IMR-90 (cell line): ENCODE results near the gene MCTP1. TPM values are rescaled to one million over a fixed set of nuclear protein-coding genes. Genes with fewer than 3 reads are reported as not detected.

Experiments used
- ATAC-seq: fragments of 200-7000 bp; cut with Tn5 transposase; 2 replicates; pipeline ENCODE4 v1.9.1; 2020; ENCODE audit warnings: low read depth, mild to moderate bottlenecking, moderate library complexity
- BruUV-seq: library from RNA; stranded (reverse); fragments of 400-500 nt; replicated peaks from 2 replicates; lab custom pipeline; 2021; lab: Mats Ljungman, UMichigan
- CTCF ChIA-PET: fragments of 300-600 bp; formaldehyde crosslinking; extraction: SDS; loops from one replicate; lab custom pipeline; 2021; ENCODE audit warnings: antibody characterized with exemption; lab: Yijun Ruan, JAX
- POLR2A ChIA-PET: fragments of 300-600 bp; sonication (Branson Sonifier 250); formaldehyde crosslinking; loops from one replicate; lab custom pipeline; 2022; ENCODE audit warnings: antibody characterized with exemption; ENCODE audit not compliant: unreplicated experiment; lab: Charles Lee
- DNase-seq: peaks from one replicate; pipeline ENCODE4 v3.0.0; 2013
- H2AFZ ChIP-seq: replicated peaks from 2 replicates; pipeline ENCODE3; 2013; ENCODE audit warnings: low read length, mild to moderate bottlenecking; ENCODE audit not compliant: poor library complexity
- H2AK5ac ChIP-seq: 2 replicates; pipeline ENCODE4 v1.6.1; 2013; ENCODE audit warnings: low read depth, low read length, inconsistent platforms
- H2AK9ac ChIP-seq: replicated peaks from 2 replicates; pipeline ENCODE3; 2013; ENCODE audit warnings: mild to moderate bottlenecking, low read depth, low read length, moderate library complexity; ENCODE audit not compliant: poor library complexity
- H2BK120ac ChIP-seq: 2 replicates; pipeline ENCODE4 v1.6.1; 2013; ENCODE audit warnings: low read depth, low read length, inconsistent platforms
- H2BK15ac ChIP-seq: 3 replicates; pipeline ENCODE4 v1.6.1; 2013; ENCODE audit warnings: low read depth, low read length, inconsistent platforms
- H2BK20ac ChIP-seq: 2 replicates; pipeline ENCODE4 v1.6.1; 2013; ENCODE audit warnings: low read depth, mild to moderate bottlenecking, inconsistent platforms, low read length, moderate library complexity
- H2BK5ac ChIP-seq: 2 replicates; pipeline ENCODE4 v1.6.1; 2013; ENCODE audit warnings: mild to moderate bottlenecking, low read depth, low read length, inconsistent platforms; ENCODE audit not compliant: poor library complexity, severe bottlenecking
- H3K14ac ChIP-seq: replicated peaks from 2 replicates; pipeline ENCODE4 v1.6.1; 2013; ENCODE audit warnings: low read depth, low read length, inconsistent platforms
- H3K18ac ChIP-seq: 2 replicates; pipeline ENCODE4 v1.6.1; 2013; ENCODE audit warnings: low read depth, low read length, control low read depth
- H3K23ac ChIP-seq: 2 replicates; pipeline ENCODE4 v1.6.1; 2013; ENCODE audit warnings: low read depth, low read length, inconsistent platforms
- H3K27ac ChIP-seq: 2 replicates; pipeline ENCODE4 v1.5.1; 2013; ENCODE audit warnings: mild to moderate bottlenecking, control low read depth, low read length; ENCODE audit not compliant: insufficient read depth
- H3K27me3 ChIP-seq: 2 replicates; pipeline ENCODE4 v1.6.1; 2013; ENCODE audit warnings: low read length; ENCODE audit not compliant: control insufficient read depth, insufficient read depth
- H3K36me3 ChIP-seq: 2 replicates; pipeline ENCODE4 v1.6.1; 2013; ENCODE audit warnings: low read length, mixed read lengths; ENCODE audit not compliant: control insufficient read depth, insufficient read depth
- H3K4ac ChIP-seq: 2 replicates; pipeline ENCODE4 v1.6.1; 2013; ENCODE audit warnings: low read depth, low read length, inconsistent platforms
- H3K4me1 ChIP-seq: 2 replicates; pipeline ENCODE4 v1.6.1; 2013; ENCODE audit warnings: low read length, mixed read lengths; ENCODE audit not compliant: control insufficient read depth, insufficient read depth
- H3K4me2 ChIP-seq: 2 replicates; pipeline ENCODE4 v1.6.1; 2013; ENCODE audit warnings: low read depth, mild to moderate bottlenecking, control low read depth, low read length, moderate library complexity
- H3K4me3 ChIP-seq: 2 replicates; pipeline ENCODE4 v1.5.1; 2013; ENCODE audit warnings: low read depth, mild to moderate bottlenecking, control low read depth, low read length, moderate library complexity; ENCODE audit not compliant: insufficient read depth
- H3K56ac ChIP-seq: 2 replicates; pipeline ENCODE4 v1.6.1; 2013; ENCODE audit warnings: low read length, inconsistent platforms; ENCODE audit not compliant: insufficient read depth; ENCODE audit errors: extremely low read depth
- H3K79me1 ChIP-seq, 2 experiments: 2 replicates each; pipeline ENCODE4 v1.6.1; 2013; ENCODE audit warnings: low read length in 2 of 2, inconsistent platforms in 1 of 2, low read depth in 1 of 2
- H3K9ac ChIP-seq: 2 replicates; pipeline ENCODE4 v1.6.1; 2013; ENCODE audit warnings: low read depth, low read length, control low read depth
- H3K9me1 ChIP-seq: 2 replicates; pipeline ENCODE4 v1.6.1; 2013; ENCODE audit warnings: low read length, inconsistent platforms; ENCODE audit not compliant: insufficient read depth
- H3K9me3 ChIP-seq: 2 replicates; pipeline ENCODE4 v1.6.1; 2013; ENCODE audit warnings: low read length; ENCODE audit not compliant: control insufficient read depth, insufficient read depth
- H4K20me1 ChIP-seq: 2 replicates; pipeline ENCODE4 v1.6.1; 2013; ENCODE audit warnings: low read length, inconsistent platforms; ENCODE audit not compliant: insufficient read depth
- H4K5ac ChIP-seq: 2 replicates; pipeline ENCODE4 v1.6.1; 2013; ENCODE audit warnings: mild to moderate bottlenecking, low read depth, low read length, control low read depth
- H4K8ac ChIP-seq, 2 experiments: 2 replicates each; pipeline ENCODE4 v1.6.1; 2013; ENCODE audit warnings: low read depth in 2 of 2, low read length in 2 of 2, control low read depth in 1 of 2, inconsistent platforms in 1 of 2
- H4K91ac ChIP-seq: 2 replicates; pipeline ENCODE4 v1.6.1; 2013; ENCODE audit warnings: low read depth, low read length, inconsistent platforms; ENCODE audit not compliant: insufficient read depth
- BHLHE40 ChIP-seq: fragments of 150-350 bp; IDR thresholded peaks from 2 replicates; pipeline ENCODE4 v1.6.1; 2016; ENCODE audit warnings: mild to moderate bottlenecking, low read depth, low read length
- CHD1 ChIP-seq: IDR thresholded peaks from 2 replicates; pipeline ENCODE4 v1.6.1; 2012; ENCODE audit warnings: low read depth, low read length, improper control_type of control experiment
- FOS ChIP-seq: fragments of 150-350 bp; IDR thresholded peaks from 2 replicates; pipeline ENCODE4 v1.6.1; 2016; ENCODE audit warnings: low read depth, low read length
- MAZ ChIP-seq: IDR thresholded peaks from 2 replicates; pipeline ENCODE4 v1.6.1; 2012; ENCODE audit warnings: low read depth, mild to moderate bottlenecking, low read length, improper control_type of control experiment, moderate library complexity, borderline replicate concordance
- MXI1 ChIP-seq: IDR thresholded peaks from 2 replicates; pipeline ENCODE4 v1.6.1; 2012; ENCODE audit warnings: low read depth, mild to moderate bottlenecking, low read length, moderate library complexity, borderline replicate concordance
- NFE2L2 ChIP-seq: fragments of 150-350 bp; IDR thresholded peaks from 2 replicates; pipeline ENCODE4 v1.6.1; 2016; ENCODE audit warnings: low read depth, mild to moderate bottlenecking, low read length
- RAD21 ChIP-seq: IDR thresholded peaks from 2 replicates; pipeline ENCODE4 v1.6.1; 2012; ENCODE audit warnings: low read length, improper control_type of control experiment
- RCOR1 ChIP-seq: IDR thresholded peaks from 2 replicates; pipeline ENCODE4 v1.6.1; 2012; ENCODE audit warnings: mild to moderate bottlenecking, low read length, improper control_type of control experiment; ENCODE audit not compliant: insufficient replicate concordance
- RFX5 ChIP-seq: IDR thresholded peaks from 2 replicates; pipeline ENCODE4 v1.8.0; 2012; ENCODE audit warnings: low read depth, mild to moderate bottlenecking, low read length, moderate library complexity
- SMC3 ChIP-seq: fragments of 150-350 bp; IDR thresholded peaks from 2 replicates; pipeline ENCODE4 v1.6.1; 2016; ENCODE audit warnings: low read depth, mild to moderate bottlenecking, antibody characterized with exemption, low read length, moderate library complexity
- WGBS, 2 experiments: methylation state at CpG; one replicate each; pipeline versions ENCODE4 v1.1.5 to v1.1.7; 2013; ENCODE audit warnings: missing lambda C conversion rate in 2 of 2; ENCODE audit not compliant: insufficient read length in 1 of 2; ENCODE audit errors: extremely low coverage in 2 of 2; 5-methylcytosine and 5-hydroxymethylcytosine counted together
- dilution Hi-C: fragments of 300-500 bp; cut with HindIII; formaldehyde crosslinking; loops from one replicate; pipeline ENCODE4 v1.14.3; 2018; ENCODE audit warnings: low sequenced_read_pairs; ENCODE audit not compliant: unreplicated experiment
- in situ Hi-C: fragments of 300-500 bp; cut with MboI; formaldehyde crosslinking; loops from 3 replicates; pipeline ENCODE4 v1.14.3; 2019; ENCODE audit warnings: low sequenced_read_pairs, inconsistent platforms, mixed read lengths
- intact Hi-C: fragments of 100-400 bp; cut with micrococcal nuclease; formaldehyde crosslinking; loops from 2 replicates; pipeline ENCODE4 v1.10.0; 2022
- polyA plus RNA-seq, 3 experiments: library from polyadenylated mRNA; depleted of rRNA; stranded (reverse); fragments of >200 nt; gene quantifications; 2 replicates each; pipeline ENCODE4 v1.2.3, GENCODE V29; 2012; ENCODE audit warnings: low replicate concordance in 1 of 3
- total RNA-seq: library from RNA; depleted of rRNA; stranded (reverse); fragments of >200 nt; gene quantifications from 2 replicates; pipeline ENCODE4 v1.2.3, GENCODE V29; 2012
- TF ChIP-seq, protein P1 (sequence below): fragments of 150-350 bp; IDR thresholded peaks from 2 replicates; pipeline ENCODE4 v1.6.1; 2017; ENCODE audit warnings: mild to moderate bottlenecking, antibody characterized with exemption, low read length, low read depth
- TF ChIP-seq, protein P2 (sequence below): fragments of 150-350 bp; IDR thresholded peaks from 2 replicates; pipeline ENCODE4 v1.6.1; 2016; ENCODE audit warnings: low read depth, mild to moderate bottlenecking, low read length, moderate library complexity, borderline replicate concordance

Gene MCTP1
- total and polyA plus RNA-seq, 2 of the 4 experiments (the other 2 are of a cell fraction) = 0.21 TPM; not detected in 1

- Histone ChIP-seq H3K9me3 (no peaks in the 10 kb centered on the region), H3K4me2 (no peak overlapping the region), H2AK5ac (no peak overlapping the region), H4K91ac (no peak overlapping the region), H3K36me3 (no peaks in the 10 kb centered on the region), H3K4me1 (no peaks in the 10 kb centered on the region), H2BK15ac (no peak overlapping the region), H2AK9ac (no peak overlapping the region), H2AFZ (no peak overlapping the region), H4K5ac (no peak overlapping the region), H4K8ac (no peak overlapping the region), H3K27ac (no peak overlapping the region), H3K4ac (no peak overlapping the region), H3K56ac (no peak overlapping the region), H4K20me1 (no peaks in the 10 kb centered on the region), H3K27me3 (no peaks in the 10 kb centered on the region), H3K18ac (no peak overlapping the region), H2BK120ac (no peak overlapping the region), H3K23ac (no peak overlapping the region), H3K9me1 (no peaks in the 10 kb centered on the region), H3K4me3 (no peak overlapping the region), H2BK20ac (no peak overlapping the region), H3K9ac (no peak overlapping the region), H2BK5ac (no peak overlapping the region), H3K79me1 (no peaks in the 10 kb centered on the region), H3K14ac (no peak overlapping the region)
- POLR2A ChIA-PET = interaction anchor here (0.6 kb wide), 1 partner anchor 10 kb away, joined by 3 read pairs; no protein-coding TSS in a partner anchor
- intact Hi-C loops (no loop called here), in situ Hi-C loops (no loop called here), dilution Hi-C loops (no loop called here)
- ATAC-seq (no peak), DNase-seq (no peak)
- BruUV-seq = no TSS peak
- no CpG with 5 or more reads among the region's 3 CpGs for WGBS, 2 experiments
- CTCF ChIA-PET = no interaction called here
- no peak for TF ChIP-seq SMC3
- no peak for TF ChIP-seq MAZ
- no peak for TF ChIP-seq RCOR1
- no peak for TF ChIP-seq RFX5
- no peak for TF ChIP-seq BHLHE40
- TF ChIP-seq RAD21 = no peak
- no peak for TF ChIP-seq NFE2L2
- no peak for TF ChIP-seq FOS
- TF ChIP-seq, protein P1, sequence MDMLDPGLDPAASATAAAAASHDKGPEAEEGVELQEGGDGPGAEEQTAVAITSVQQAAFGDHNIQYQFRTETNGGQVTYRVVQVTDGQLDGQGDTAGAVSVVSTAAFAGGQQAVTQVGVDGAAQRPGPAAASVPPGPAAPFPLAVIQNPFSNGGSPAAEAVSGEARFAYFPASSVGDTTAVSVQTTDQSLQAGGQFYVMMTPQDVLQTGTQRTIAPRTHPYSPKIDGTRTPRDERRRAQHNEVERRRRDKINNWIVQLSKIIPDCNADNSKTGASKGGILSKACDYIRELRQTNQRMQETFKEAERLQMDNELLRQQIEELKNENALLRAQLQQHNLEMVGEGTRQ = no peak
- no peak for TF ChIP-seq MXI1
- TF ChIP-seq CHD1 = no peak
- TF ChIP-seq, protein P2, sequence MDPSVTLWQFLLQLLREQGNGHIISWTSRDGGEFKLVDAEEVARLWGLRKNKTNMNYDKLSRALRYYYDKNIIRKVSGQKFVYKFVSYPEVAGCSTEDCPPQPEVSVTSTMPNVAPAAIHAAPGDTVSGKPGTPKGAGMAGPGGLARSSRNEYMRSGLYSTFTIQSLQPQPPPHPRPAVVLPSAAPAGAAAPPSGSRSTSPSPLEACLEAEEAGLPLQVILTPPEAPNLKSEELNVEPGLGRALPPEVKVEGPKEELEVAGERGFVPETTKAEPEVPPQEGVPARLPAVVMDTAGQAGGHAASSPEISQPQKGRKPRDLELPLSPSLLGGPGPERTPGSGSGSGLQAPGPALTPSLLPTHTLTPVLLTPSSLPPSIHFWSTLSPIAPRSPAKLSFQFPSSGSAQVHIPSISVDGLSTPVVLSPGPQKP = no peak
These were observed 464.4 kb downstream of the MCTP1 start for GRCh38 chr5:94820488-94820887.
